GM12891 (cell line): Measurements from ENCODE around the gene ACTN4. TPM values are rescaled to one million over a fixed set of nuclear protein-coding genes. Genes with fewer than 3 reads are reported as not detected.
"Not testable (repeated sequence)": the region's sequence is repeated elsewhere in the genome, so short reads cannot be mapped to it uniquely, and the experiment has no call there.

Source experiments
- DNase-seq: peaks from one replicate; pipeline ENCODE4 v3.0.0; 2011; ENCODE audit warnings: low spot score; ENCODE audit not compliant: insufficient read length
- FAIRE-seq: peaks from 2 replicates; lab custom pipeline; 2011; peaks lifted over from hg19 to GRCh38; lab: Jason Lieb, UNC
- PAX5 ChIP-seq: IDR thresholded peaks from 2 replicates; pipeline ENCODE4 v1.6.1; 2011; ENCODE audit warnings: low read length, moderate library complexity, mild to moderate bottlenecking; ENCODE audit not compliant: insufficient read depth, severe bottlenecking
- POLR2A ChIP-seq: IDR thresholded peaks from 2 replicates; pipeline ENCODE4 v1.6.1; 2011; ENCODE audit warnings: low read depth, low read length, control low read depth
- POLR2AphosphoS5 ChIP-seq: IDR thresholded peaks from 2 replicates; pipeline ENCODE4 v1.6.1; 2011; ENCODE audit warnings: low read depth, low read length, control low read depth
- POU2F2 ChIP-seq: IDR thresholded peaks from 2 replicates; pipeline ENCODE4 v1.6.1; 2011; ENCODE audit warnings: low read depth, mild to moderate bottlenecking, control low read depth, low read length, moderate library complexity
- SPI1 ChIP-seq: IDR thresholded peaks from 2 replicates; pipeline ENCODE4 v1.6.1; 2011; ENCODE audit warnings: low read depth, low read length, control low read depth
- TAF1 ChIP-seq: IDR thresholded peaks from 2 replicates; pipeline ENCODE4 v1.6.1; 2011; ENCODE audit warnings: low read depth, low read length, control low read depth
- polyA plus RNA-seq: library from polyadenylated mRNA; unstranded; fragments of >200 nt; gene quantifications from one replicate; pipeline ENCODE4 v1.2.1, GENCODE V29; 2012; ENCODE audit warnings: low read depth, missing spikeins, inconsistent platforms; ENCODE audit not compliant: missing spikeins

The ACTN4 gene
- 122 TPM for polyA plus RNA-seq

DNA sequence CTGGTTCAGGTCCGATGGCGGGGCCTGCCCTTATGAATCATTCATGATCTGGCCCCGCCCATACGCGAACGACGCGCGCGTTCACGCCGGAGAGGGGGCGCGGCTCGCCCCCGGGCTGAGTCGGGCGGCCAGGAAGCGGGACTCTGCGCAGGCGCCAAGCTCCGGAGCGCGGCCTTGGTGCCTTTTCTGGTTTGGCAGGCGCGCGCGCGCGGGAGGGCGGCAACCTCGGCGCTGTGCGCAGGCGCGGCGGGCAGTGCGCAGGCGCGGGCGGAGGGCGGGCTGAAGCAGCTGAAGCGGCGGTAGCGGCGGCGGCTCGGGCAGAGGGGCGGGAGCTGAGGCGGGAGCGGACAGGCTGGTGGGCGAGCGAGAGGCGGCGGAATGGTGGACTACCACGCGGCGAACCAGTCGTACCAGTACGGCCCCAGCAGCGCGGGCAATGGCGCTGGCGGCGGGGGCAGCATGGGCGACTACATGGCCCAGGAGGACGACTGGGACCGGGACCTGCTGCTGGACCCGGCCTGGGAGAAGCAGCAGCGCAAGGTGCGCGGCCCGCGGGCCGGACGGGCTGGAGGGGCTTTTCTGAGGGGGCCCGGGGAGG is at the start of gene ACTN4:
Gene ACTN4 (plus strand): TSS at position 282 of the 598 bp plus-strand sequence. CDS start 97 bp downstream, at position 379.
- peak; percentile 98 for FAIRE-seq
- TF ChIP-seq PAX5 (no peak), SPI1 (no peak), POLR2A (peak; percentile 92), TAF1 (peak; percentile 82), POLR2AphosphoS5 (peak; percentile 89), POU2F2 (peak; percentile 62)

GRCh38 chr19:38599722-38600121 is 47.7 kb upstream of the ACTN4 start:
- DNase-seq (no peak), FAIRE-seq (peak; percentile 51)
- TF ChIP-seq SPI1 (no peak), POLR2AphosphoS5 (no peak), POU2F2 (no peak), POLR2A (no peak), TAF1 (no peak), PAX5 (no peak)

More for the DNA sequence above, at the start of gene ACTN4:
- peak; percentile 95 for DNase-seq

- not testable (repeated sequence) for FAIRE-seq, DNase-seq
These were observed 44.6 kb upstream of the ACTN4 start for GRCh38 chr19:38602856-38603255.

DNA sequence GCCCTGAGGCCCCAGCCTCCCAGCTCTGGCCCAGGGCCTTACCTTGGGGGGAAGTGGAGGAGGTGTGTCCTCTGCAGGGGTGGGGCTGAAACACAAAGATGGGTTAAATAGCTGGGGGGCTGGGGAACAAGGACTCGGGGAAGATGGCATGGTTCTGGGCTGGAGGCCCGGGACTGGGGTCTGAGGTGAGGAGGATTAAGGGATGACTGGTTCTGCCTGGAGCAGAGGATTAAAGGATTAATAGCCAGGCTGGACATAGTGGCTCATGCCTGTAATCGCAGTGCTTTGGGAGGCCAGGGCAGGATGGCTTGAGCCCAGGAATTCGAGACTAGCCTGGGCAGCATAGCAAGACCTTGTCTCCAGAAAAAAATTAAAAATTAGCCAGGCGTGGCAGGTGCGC is 41.3 kb upstream of the ACTN4 start:
- FAIRE-seq (no peak), DNase-seq (no peak)
- TF ChIP-seq POLR2AphosphoS5: no peak
- no peak for TF ChIP-seq TAF1
- no peak for TF ChIP-seq SPI1
- no peak for TF ChIP-seq POLR2A
- TF ChIP-seq POU2F2: no peak
- TF ChIP-seq PAX5: no peak

DNA sequence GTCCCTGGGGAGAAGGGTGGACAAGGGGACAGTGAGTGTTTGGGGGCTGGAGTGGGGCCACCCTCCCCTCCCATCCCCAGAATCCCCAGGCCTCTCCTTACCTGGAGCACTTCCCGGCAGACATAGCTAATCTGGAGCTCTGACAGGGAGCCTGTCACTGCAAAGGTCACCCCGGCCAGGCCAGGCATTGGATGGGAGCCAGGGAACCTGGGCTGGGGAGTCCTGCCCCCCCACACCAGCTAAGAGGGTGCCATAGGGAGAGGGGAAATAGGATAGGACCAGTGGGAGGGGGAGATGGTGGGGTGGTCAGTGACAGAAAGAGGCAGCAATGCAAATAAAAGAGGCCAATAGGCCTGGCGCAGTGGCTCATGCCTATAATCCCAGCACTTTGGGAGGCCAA is 33.2 kb upstream of the ACTN4 start:
- TF ChIP-seq POLR2AphosphoS5 (no peak), POLR2A (no peak), POU2F2 (no peak)
- FAIRE-seq (no peak), DNase-seq (no peak)

DNA sequence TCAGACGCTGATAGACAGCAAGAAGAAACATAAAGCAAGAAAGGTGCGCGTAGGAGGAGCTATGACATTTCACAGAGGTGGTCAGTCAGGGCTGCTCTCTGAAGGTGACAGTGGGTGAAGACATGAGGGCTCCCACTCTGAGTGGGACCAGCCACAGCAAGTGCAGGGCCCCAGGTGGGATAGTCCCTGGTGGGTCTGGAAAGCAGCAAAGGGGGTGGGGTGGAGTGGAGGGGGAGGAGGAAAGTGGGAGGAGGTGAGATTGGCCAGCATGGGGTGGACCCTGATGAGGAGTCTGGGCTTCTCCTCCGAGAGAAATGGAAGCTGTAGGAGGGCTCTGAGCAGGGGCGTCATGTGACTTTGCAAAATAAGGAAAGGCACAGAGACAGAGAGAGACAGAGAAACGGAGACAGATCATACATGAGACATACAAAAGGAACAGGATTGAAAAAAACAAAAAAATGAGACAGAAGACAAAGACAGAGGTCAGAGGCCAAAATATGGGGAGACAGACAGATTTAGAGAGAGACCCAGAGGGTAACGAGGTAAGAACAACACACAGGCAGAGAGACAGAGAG is 32.4 kb upstream of the ACTN4 start:
- no peak for DNase-seq
- TF ChIP-seq PAX5 (no peak), TAF1 (no peak), POLR2AphosphoS5 (no peak), SPI1 (no peak), POLR2A (no peak), POU2F2 (no peak)
- FAIRE-seq: no peak

DNA sequence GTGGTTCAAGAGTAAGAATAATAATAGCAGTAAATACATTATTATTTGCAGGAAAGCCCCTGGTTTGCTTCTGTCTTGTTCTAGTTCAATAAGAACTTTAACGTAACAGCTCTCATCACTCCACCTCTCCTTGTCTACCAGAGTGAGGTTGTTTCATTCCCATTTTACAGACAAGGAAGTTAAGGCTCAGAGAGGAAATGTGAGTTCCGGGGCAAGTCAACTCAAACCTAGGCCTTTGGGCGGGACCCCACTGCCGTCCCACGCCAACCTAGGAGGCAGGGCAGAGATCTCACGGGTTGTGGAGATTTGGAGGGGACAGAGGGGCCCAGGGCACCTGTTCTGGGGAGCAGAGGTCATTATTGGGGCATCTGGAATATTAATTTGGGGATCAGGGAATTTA is 31.2 kb upstream of the ACTN4 start:
- peak; percentile 56 for FAIRE-seq
- no peak for DNase-seq

GRCh38 chr19:38617283-38617763 is 30.1 kb upstream of the ACTN4 start:
- FAIRE-seq (peak; percentile 72), DNase-seq (no peak)
- TF ChIP-seq PAX5: no peak
- no peak for TF ChIP-seq POLR2A
- TF ChIP-seq POLR2AphosphoS5: peak; percentile 14; the same call in 1 of the 2 replicates

More for the DNA sequence above, 31.2 kb upstream of the ACTN4 start:
- TF ChIP-seq POLR2AphosphoS5 (no peak), PAX5 (no peak), TAF1 (no peak), POLR2A (no peak), SPI1 (peak; percentile 41), POU2F2 (no peak)

DNA sequence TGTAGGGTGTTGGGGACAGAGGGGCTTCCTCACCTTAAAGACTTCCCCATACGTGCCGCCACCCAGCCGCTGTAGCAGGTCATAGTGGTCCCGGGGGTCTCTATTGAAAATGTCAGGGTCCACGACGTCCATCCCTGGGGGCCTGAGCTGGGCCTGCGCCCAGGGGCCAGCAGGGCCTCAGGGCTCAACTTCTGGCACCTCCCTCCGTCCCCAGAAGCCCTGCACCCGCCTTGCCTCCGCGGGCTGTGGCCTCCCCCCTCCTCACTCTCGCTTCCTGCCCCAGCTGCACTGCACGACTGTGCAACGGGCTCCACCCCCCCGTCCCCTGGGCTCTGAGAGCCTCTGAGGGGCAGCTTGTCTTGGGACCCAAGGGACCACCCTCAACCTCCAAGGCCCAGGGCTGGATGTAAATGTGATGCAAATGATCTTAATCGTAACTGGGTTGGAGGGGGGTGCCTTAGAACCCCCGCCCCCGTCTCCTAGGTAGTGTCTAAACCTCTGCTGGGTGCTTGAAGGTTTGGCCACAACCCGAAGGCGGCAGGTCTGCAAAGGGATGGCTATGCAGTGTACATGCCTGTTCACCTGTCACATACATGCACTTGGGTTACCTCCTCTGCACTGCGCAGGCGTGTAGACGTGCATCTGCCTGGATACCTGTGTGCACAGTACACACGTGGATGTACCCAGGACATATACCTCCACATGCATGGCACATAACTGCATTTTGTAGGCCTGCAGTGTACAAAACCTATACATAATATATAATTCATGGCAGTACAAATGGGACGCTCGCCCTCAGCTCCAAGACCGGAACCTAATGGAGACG is 29.5 kb upstream of the ACTN4 start, which contains the start of gene MAP4K1:
Gene MAP4K1 (minus strand): TSS at position 190 of the 826 bp plus-strand sequence. CDS start 58 bp downstream, at position 132.
- DNase-seq (peak; percentile 74), FAIRE-seq (peak; percentile 99)
- TF ChIP-seq POU2F2: peak; percentile 27; the same call in 1 of the 2 replicates
- TF ChIP-seq SPI1: peak; percentile 43; the same call in 1 of the 2 replicates
- peak; percentile 25; the same call in 1 of the 2 replicates for TF ChIP-seq TAF1
- TF ChIP-seq PAX5: no peak
- TF ChIP-seq POLR2AphosphoS5: no peak
- peak; percentile 70 for TF ChIP-seq POLR2A
